ENCODE data around the gene CNOT2.

CNOT2 gene

DNA sequence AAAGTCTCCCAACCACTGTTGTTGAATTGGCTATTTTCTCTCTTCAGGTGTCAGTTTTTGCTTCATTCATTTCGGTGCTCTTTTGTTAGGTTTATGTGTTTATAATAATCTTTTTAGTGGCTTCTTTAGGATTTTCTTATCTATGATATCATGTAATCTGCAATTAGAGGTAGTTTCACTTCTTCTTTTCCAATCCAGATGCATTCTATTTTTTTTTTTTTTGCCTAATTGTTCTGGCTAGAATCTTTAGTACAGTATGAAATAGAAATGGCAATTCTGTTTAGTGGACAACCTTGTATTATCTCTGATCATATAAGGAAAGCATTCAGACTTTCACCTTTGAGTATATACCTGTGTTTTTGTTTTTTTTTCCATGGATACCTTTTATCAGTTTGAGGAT, 17.4 kb downstream of the CNOT2 start:
- H3K27ac ChIP-seq: no peak overlapping the region
- H3K4me3 ChIP-seq (ENCODE audit: low read depth, low read length): no peak overlapping the region
- TF ChIP-seq, protein P1, sequence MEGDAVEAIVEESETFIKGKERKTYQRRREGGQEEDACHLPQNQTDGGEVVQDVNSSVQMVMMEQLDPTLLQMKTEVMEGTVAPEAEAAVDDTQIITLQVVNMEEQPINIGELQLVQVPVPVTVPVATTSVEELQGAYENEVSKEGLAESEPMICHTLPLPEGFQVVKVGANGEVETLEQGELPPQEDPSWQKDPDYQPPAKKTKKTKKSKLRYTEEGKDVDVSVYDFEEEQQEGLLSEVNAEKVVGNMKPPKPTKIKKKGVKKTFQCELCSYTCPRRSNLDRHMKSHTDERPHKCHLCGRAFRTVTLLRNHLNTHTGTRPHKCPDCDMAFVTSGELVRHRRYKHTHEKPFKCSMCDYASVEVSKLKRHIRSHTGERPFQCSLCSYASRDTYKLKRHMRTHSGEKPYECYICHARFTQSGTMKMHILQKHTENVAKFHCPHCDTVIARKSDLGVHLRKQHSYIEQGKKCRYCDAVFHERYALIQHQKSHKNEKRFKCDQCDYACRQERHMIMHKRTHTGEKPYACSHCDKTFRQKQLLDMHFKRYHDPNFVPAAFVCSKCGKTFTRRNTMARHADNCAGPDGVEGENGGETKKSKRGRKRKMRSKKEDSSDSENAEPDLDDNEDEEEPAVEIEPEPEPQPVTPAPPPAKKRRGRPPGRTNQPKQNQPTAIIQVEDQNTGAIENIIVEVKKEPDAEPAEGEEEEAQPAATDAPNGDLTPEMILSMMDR (IDR thresholded peaks at IDR 0.05; ENCODE audit: low read depth, low read length, missing control alignments): no peak
- in situ Hi-C loops (cut with HindIII; ENCODE audit: low pct_ligation_motif_present, low sequenced_read_pairs): no loop called here
- no peaks in the 10 kb centered on the region for H3K36me3 ChIP-seq (replicated peaks)
- no peaks in the 10 kb centered on the region for H3K27me3 ChIP-seq (replicated peaks)
- no peak for DNase-seq

DNA sequence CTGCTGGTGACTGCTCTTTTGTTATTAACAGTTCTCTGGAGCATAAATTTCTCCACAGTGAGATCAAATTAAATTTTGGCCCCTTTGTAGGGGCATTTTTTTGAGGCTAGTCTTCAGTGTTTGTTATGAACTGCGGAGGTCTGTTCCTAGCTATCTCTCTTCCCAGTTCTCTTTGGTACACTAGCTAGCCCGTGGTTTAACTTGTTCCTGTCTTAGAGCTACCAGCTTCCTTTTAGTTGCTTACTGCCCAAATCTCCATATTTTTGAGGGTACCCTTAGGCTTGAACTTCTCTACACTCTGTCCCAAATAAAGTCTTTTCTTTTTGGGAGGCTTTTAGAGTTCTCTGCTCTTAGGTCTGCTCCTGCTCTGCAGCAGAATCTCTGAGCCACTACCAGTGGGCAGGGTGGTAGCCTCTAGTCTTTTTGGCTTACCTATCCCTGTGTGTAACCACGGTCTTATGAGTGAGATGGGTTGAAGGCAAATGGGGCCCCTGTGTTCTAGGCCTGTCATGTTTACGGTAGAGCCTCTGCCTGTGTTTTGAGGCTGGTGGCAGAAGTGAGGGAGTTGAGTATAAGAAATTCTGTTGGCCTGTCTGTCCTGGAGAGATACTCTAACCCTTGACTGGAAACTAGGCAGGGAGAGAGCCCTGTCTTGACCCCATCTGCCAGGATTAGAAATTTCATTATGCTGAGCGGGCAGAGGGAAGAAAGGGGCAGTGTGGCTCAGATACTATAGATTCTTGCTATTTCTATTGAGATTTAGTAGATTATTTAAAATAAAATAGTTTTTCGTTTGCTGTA, 21.0 kb downstream of the CNOT2 start:
- Histone ChIP-seq H3K27ac (no peak overlapping the region), H3K27me3 (replicated peaks) (no peaks in the 10 kb centered on the region), H3K4me3 (ENCODE audit: low read depth, low read length) (no peak overlapping the region), H3K36me3 (replicated peaks) (no peaks in the 10 kb centered on the region)
- no peak for DNase-seq
- in situ Hi-C loops (cut with HindIII; ENCODE audit: low pct_ligation_motif_present, low sequenced_read_pairs): no loop called here
- TF ChIP-seq, protein P1 (IDR thresholded peaks at IDR 0.05; ENCODE audit: low read depth, low read length, missing control alignments): no peak

DNA sequence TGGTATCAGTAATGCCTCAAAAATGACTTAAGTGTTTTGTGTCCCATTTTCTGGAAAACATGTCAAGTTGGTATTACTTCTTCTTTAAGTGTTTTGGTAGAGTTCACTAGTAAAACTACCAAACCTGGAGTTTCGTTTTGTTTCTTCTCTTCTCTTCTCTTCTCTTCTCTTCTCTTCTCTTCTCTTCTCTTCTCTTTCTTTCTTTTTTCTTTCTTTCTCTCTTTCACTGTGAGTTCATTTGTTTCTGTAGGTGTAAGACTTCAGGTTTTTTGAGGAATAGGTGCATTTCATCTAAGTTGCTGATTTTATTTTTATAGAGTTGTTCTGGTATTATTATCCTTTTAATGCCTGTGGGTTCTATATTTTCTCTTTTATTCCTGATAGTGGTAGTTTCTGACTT, 21.9 kb downstream of the CNOT2 start:
- TF ChIP-seq, protein P1 (IDR thresholded peaks at IDR 0.05; ENCODE audit: low read depth, low read length, missing control alignments): no peak
- no peak overlapping the region for H3K27ac ChIP-seq
- in situ Hi-C loops (cut with HindIII; ENCODE audit: low pct_ligation_motif_present, low sequenced_read_pairs): no loop called here

DNA sequence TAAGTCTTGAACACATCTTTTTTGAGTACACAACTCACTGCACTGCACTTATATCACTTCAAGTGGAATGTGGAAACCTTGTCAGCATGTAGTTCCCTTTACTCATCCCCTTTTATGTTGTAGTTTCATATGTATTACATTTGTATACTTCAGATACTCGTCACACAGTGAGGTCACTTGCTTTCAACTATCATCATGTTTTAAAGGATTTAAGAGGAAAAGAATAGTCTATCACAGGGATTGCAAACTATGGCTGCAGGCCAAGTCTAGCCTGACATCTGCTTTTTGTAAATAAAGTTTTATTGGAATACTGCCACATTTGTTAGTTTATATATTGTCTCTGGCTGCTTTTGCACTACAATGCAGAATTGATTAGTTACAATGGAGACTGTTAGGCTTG, 24.3 kb downstream of the CNOT2 start:
- TF ChIP-seq, protein P1 (IDR thresholded peaks at IDR 0.05; ENCODE audit: low read depth, low read length, missing control alignments): no peak
- no peaks in the 10 kb centered on the region for H3K36me3 ChIP-seq (replicated peaks)
- no peaks in the 10 kb centered on the region for H3K27me3 ChIP-seq (replicated peaks)
- H3K27ac ChIP-seq: no peak overlapping the region
- in situ Hi-C loops (cut with HindIII; ENCODE audit: low pct_ligation_motif_present, low sequenced_read_pairs): no loop called here
- no peak overlapping the region for H3K4me3 ChIP-seq (ENCODE audit: low read depth, low read length)
- no peak for DNase-seq

More for the DNA sequence above, 21.9 kb downstream of the CNOT2 start:
- H3K27me3 ChIP-seq (replicated peaks): no peaks in the 10 kb centered on the region
- DNase-seq: no peak
- no peaks in the 10 kb centered on the region for H3K36me3 ChIP-seq (replicated peaks)
- no peak overlapping the region for H3K4me3 ChIP-seq (ENCODE audit: low read depth, low read length)

DNA sequence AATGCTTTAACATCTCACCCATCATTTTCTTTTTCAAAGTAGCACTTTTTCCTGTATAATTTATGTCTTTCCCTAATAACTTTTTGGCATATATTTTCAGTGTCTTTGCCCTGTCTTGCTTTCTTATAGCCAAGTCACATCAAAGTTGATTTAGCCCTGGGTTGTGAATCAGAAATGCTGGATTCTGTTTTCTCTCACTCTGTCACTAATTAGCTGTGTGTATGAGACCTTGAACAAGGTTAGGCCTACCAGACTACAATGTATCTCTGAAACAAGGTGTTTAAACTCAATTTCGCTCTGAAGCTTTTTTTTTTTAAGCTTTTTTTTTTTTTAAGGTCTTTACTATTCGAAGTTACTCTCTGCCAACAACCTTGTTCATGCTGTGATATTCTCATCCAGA, 25.7 kb downstream of the CNOT2 start:
- Histone ChIP-seq H3K27me3 (replicated peaks) (no peaks in the 10 kb centered on the region), H3K36me3 (replicated peaks) (no peaks in the 10 kb centered on the region), H3K27ac (no peak overlapping the region), H3K4me3 (ENCODE audit: low read depth, low read length) (no peak overlapping the region)
- TF ChIP-seq, protein P1 (IDR thresholded peaks at IDR 0.05; ENCODE audit: low read depth, low read length, missing control alignments): no peak
- in situ Hi-C loops (cut with HindIII; ENCODE audit: low pct_ligation_motif_present, low sequenced_read_pairs): no loop called here
- DNase-seq: no peak

DNA sequence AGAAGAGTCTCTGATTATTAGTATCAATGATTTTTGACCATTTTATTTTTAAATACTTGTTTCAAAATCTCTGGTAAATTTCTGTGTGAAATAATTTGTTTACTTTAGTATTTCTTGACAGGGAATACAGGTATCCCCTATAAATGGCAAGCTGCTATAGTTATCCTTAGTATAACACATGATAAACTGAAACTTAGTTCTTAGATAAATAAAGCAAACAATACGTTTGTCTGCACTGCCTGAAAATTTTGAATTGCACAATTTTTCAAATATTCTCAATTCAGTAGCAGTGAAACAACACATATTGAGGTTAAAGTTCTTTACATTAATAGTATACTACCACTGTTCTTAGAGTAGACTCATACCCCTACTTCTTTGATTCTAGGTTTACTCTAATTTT, 26.9 kb downstream of the CNOT2 start:
- no peak for DNase-seq
- Histone ChIP-seq H3K27ac (no peak overlapping the region), H3K4me3 (ENCODE audit: low read depth, low read length) (no peak overlapping the region), H3K36me3 (replicated peaks) (no peaks in the 10 kb centered on the region), H3K27me3 (replicated peaks) (no peaks in the 10 kb centered on the region)
- TF ChIP-seq, protein P1 (IDR thresholded peaks at IDR 0.05; ENCODE audit: low read depth, low read length, missing control alignments): no peak
- in situ Hi-C loops (cut with HindIII; ENCODE audit: low pct_ligation_motif_present, low sequenced_read_pairs): no loop called here
